ENCODE data around the gene TTLL7. TPM values are rescaled to one million over a fixed set of nuclear protein-coding genes. Genes with fewer than 3 reads are reported as not detected.

The TTLL7 gene
- total RNA-seq, 1 experiment from 2014 or later = 6.6 TPM

DNA sequence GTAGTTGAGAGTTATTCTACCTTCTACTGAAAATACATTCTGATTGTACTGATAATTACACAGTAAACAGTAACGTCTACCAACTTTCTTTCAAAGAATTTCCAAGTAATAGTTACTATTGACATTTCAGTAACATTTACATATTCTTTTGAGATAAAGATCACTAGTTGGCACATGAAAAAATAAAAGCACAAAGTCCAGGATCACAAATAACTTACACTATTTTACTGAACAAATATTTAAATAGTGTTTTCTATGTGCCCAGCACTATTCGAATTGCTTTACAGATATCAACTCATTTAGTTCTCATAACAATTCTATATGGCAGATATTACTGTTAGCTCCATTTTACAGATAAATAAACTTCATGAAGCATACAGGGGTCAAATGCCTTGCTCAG is 126.4 kb downstream of the TTLL7 start:
- TF ChIP-seq, protein P1, sequence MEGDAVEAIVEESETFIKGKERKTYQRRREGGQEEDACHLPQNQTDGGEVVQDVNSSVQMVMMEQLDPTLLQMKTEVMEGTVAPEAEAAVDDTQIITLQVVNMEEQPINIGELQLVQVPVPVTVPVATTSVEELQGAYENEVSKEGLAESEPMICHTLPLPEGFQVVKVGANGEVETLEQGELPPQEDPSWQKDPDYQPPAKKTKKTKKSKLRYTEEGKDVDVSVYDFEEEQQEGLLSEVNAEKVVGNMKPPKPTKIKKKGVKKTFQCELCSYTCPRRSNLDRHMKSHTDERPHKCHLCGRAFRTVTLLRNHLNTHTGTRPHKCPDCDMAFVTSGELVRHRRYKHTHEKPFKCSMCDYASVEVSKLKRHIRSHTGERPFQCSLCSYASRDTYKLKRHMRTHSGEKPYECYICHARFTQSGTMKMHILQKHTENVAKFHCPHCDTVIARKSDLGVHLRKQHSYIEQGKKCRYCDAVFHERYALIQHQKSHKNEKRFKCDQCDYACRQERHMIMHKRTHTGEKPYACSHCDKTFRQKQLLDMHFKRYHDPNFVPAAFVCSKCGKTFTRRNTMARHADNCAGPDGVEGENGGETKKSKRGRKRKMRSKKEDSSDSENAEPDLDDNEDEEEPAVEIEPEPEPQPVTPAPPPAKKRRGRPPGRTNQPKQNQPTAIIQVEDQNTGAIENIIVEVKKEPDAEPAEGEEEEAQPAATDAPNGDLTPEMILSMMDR (conservative IDR thresholded peaks at IDR 0.05) = no peak

More for the DNA sequence above, 126.4 kb downstream of the TTLL7 start:
- Histone ChIP-seq H4K5ac (ENCODE audit: insufficient read length, low read depth, low read length) (no peak overlapping the region), H3K23ac (ENCODE audit: insufficient read length, low read depth, low read length) (no peak overlapping the region), H2AFZ (ENCODE audit: low read length) (no peak overlapping the region), H3K27me3 (ENCODE audit: insufficient read depth, low read length) (no peaks in the 10 kb centered on the region), H2BK12ac (ENCODE audit: insufficient read length, low read depth, low read length) (no peak overlapping the region), H3K23me2 (ENCODE audit: insufficient read length, low read depth, low read length, poor library complexity, severe bottlenecking) (no peaks in the 10 kb centered on the region), H3K79me1 (ENCODE audit: insufficient read depth, low read depth, low read length, poor library complexity, severe bottlenecking) (no peaks in the 10 kb centered on the region), H3K4me1 (ENCODE audit: insufficient read depth, low read length) (no peaks in the 10 kb centered on the region), H2BK20ac (ENCODE audit: low read depth, low read length, poor library complexity, severe bottlenecking) (no peak overlapping the region), H3K79me2 (ENCODE audit: insufficient read depth, low read length) (no peaks in the 10 kb centered on the region), H3T11ph (ENCODE audit: low read length) (no peak overlapping the region), H3K9ac (ENCODE audit: extremely low read depth, insufficient read length, low read length) (no peak overlapping the region), H3K14ac (ENCODE audit: insufficient read depth, low read length) (no peak overlapping the region), H4K20me1 (ENCODE audit: control insufficient read depth, insufficient read depth, insufficient read length) (no peaks in the 10 kb centered on the region), H3K4ac (ENCODE audit: low read depth, low read length) (no peak overlapping the region), H4K8ac (replicated peaks; ENCODE audit: insufficient read length, low read depth, low read length) (no peak overlapping the region), H2BK15ac (ENCODE audit: low read depth, low read length) (no peak overlapping the region), H2BK5ac (ENCODE audit: insufficient read length, low read length) (no peak overlapping the region), H3K18ac (ENCODE audit: insufficient read length, low read depth, low read length) (no peak overlapping the region), H2BK120ac (ENCODE audit: low read depth, low read length, poor library complexity, severe bottlenecking) (no peak overlapping the region), H3K27ac (ENCODE audit: insufficient read length, low read depth, low read length) (no peak overlapping the region), H3K56ac (ENCODE audit: insufficient read length, low read depth, low read length) (no peak overlapping the region), H3K9me3 (ENCODE audit: control insufficient read depth, low read depth, low read length) (no peaks in the 10 kb centered on the region), H3K4me2 (ENCODE audit: insufficient read depth, insufficient read length, low read length) (no peak overlapping the region), H2AK5ac (ENCODE audit: insufficient read length, low read length) (no peak overlapping the region), H4K91ac (ENCODE audit: insufficient read length, low read depth, low read length) (no peak overlapping the region)
- DNase-seq = no peak
- no peaks in the 10 kb centered on the region for H3K27me3 Mint-ChIP-seq (ENCODE audit: low read depth)
- H3K4me1 Mint-ChIP-seq = no peaks in the 10 kb centered on the region
- WGBS (ENCODE audit: extremely low coverage, insufficient read length, low lambda C conversion rate) = no CpG with 5 or more reads among the region's 2 CpGs
- H3K4me3 Mint-ChIP-seq = no peak overlapping the region
- no peak overlapping the region for H3K27ac Mint-ChIP-seq
- H3K9me3 Mint-ChIP-seq = no peaks in the 10 kb centered on the region
- peaks cover 0 to 2% (median 0%) of the 10 kb centered on the region in 3 experiments; a peak in 1 of 7 replicates for H3K36me3 Mint-ChIP-seq (ENCODE audit: insufficient read depth in 1 of 3, low read depth in 3 of 3)
